Mucosa of gallbladder (tissue), 1 donor: ENCODE data around the gene DKK3. TPM values are rescaled to one million over a fixed set of nuclear protein-coding genes. Genes with fewer than 3 reads are reported as not detected.

Experiments used
- DNase-seq: peaks from one replicate; pipeline ENCODE4 v3.0.0-alpha.2; 2020; ENCODE audit warnings: low spot score
- total RNA-seq: library from RNA; stranded (reverse); gene quantifications from one replicate; pipeline ENCODE4 v1.2.1, GENCODE V29; 2021
- donor health status: DM: no; HTN: no; CAD: no.

Gene DKK3
- total RNA-seq, 1 donor from 2014 or later = 80.0 TPM

- no peak for DNase-seq
Measured at GRCh38 chr11:12029738-12030363, 21.4 kb upstream of the DKK3 start.

- no peak for DNase-seq
Measured at GRCh38 chr11:12029119-12029518, 20.7 kb upstream of the DKK3 start.

GRCh38 chr11:12028303-12028702 is 19.9 kb upstream of the DKK3 start:
- DNase-seq = no peak

- no peak for DNase-seq
Measured at GRCh38 chr11:12026331-12027211, 18.1 kb upstream of the DKK3 start.

- DNase-seq = no peak
Measured at GRCh38 chr11:12024254-12024926, 16.0 kb upstream of the DKK3 start.

GRCh38 chr11:12023015-12023414 is 14.6 kb upstream of the DKK3 start:
- DNase-seq = no peak

- no peak for DNase-seq
Measured at GRCh38 chr11:12020546-12020945, 12.1 kb upstream of the DKK3 start.

GRCh38 chr11:12019866-12020416 is 11.5 kb upstream of the DKK3 start:
- DNase-seq = no peak

- DNase-seq = no peak
Measured at GRCh38 chr11:12019337-12019736, 10.9 kb upstream of the DKK3 start.

- no peak for DNase-seq
Measured at GRCh38 chr11:12017865-12018453, 9.5 kb upstream of the DKK3 start.

GRCh38 chr11:12017243-12017678 is 8.8 kb upstream of the DKK3 start:
- DNase-seq = no peak

GRCh38 chr11:12016246-12016645 is 7.8 kb upstream of the DKK3 start:
- DNase-seq = no peak

GRCh38 chr11:12015486-12015885 is 7.1 kb upstream of the DKK3 start:
- DNase-seq = no peak

- DNase-seq = no peak
Measured at GRCh38 chr11:12013781-12014180, 5.4 kb upstream of the DKK3 start.

GRCh38 chr11:12009617-12010321 is 1.3 kb upstream of the DKK3 start:
- DNase-seq = no peak

GRCh38 chr11:12008790-12009616 is 577 bp upstream of the DKK3 start:
- DNase-seq = no peak

- no peak for DNase-seq
Measured at GRCh38 chr11:12007230-12007593, 1.2 kb downstream of the DKK3 start.

GRCh38 chr11:12006552-12007229 is 1.7 kb downstream of the DKK3 start:
- no peak for DNase-seq

GRCh38 chr11:12005476-12005875 is 3.0 kb downstream of the DKK3 start:
- no peak for DNase-seq

- DNase-seq = no peak
Measured at GRCh38 chr11:12005061-12005460, 3.4 kb downstream of the DKK3 start.
